Renal cortex interstitium (tissue), 11 donors: ENCODE data around the gene HCK. TPM values are rescaled to one million over a fixed set of nuclear protein-coding genes. Genes with fewer than 3 reads are reported as not detected.
A peak's percentile ranks its signal among the peaks of the same experiment; 100 is the strongest.

Source experiments
- DNase-seq, 11 donors: peaks; one replicate each; pipeline ENCODE4 v3.0.0-alpha.2; 2013; ENCODE audit warnings: low read depth in 9 of 11, low spot score in 4 of 11; ENCODE audit errors: extremely low read depth in 1 of 11
- polyA plus RNA-seq, 3 donors: library from polyadenylated mRNA; unstranded; fragments of 120-200 nt; gene quantifications; one replicate each; pipeline ENCODE4 v1.2.1, GENCODE V29; 2013; ENCODE audit not compliant: insufficient read length in 3 of 3

HCK gene
- polyA plus RNA-seq, 3 donors: 2.2 to 3.3 (median 3.2) TPM

DNA sequence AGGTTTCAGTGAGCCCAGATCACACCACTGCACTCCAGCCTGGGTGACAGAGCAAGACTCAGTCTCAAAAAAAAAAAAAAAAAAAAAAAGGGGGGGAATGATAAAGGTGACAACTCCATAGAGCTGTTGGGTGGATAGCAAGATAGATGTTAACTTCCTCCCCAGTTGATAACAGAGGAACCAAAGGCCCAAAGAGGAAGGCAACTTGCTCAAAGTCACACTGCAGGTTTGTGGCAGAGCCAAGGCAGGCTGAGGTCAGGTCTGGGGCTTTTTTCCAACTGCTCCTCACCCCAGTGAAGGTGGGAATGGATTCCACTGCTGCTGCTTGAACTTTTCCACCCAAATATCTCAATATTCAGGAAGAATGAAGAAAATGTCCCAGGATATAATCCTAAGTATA is 26.7 kb downstream of the HCK start:
- no peak for DNase-seq

DNA sequence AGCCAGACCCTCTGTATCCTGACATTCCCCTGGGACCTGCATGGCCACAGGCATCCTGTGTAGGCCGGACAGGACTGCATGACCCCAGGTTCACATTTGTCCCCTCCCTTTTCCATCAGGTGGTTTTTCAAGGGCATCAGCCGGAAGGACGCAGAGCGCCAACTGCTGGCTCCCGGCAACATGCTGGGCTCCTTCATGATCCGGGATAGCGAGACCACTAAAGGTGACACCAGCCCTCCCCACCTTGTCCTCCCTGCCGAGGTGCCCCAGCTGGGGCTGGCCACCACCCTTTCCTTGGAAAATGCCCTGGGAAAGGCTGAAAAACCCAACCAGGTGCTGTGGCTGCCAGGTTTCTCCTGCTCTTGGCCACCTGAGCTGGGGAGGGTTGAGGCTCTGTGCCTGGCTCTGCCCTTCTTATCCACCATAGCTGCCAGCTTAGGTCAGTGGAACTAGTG is 27.6 kb downstream of the HCK start:
- DNase-seq: no peak

DNA sequence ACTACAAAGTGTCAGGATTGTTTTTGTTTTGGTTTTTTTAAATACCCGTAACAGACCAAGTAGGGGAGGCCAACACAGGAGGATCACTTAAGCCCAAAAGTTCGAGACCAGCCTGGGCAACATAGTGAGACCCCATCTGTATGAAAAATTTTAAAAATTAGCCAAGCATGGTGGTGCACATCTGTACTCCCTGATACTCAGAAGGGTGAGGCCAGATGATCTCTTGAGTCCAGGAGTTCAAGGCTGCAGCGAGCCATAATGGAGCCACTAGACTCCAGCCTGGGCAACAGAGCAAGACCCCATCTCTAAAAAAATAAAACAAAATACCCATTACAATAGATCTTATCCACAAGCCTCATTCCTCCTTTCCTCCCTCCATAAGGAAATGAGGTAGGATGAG is 28.7 kb downstream of the HCK start:
- no peak for DNase-seq

DNA sequence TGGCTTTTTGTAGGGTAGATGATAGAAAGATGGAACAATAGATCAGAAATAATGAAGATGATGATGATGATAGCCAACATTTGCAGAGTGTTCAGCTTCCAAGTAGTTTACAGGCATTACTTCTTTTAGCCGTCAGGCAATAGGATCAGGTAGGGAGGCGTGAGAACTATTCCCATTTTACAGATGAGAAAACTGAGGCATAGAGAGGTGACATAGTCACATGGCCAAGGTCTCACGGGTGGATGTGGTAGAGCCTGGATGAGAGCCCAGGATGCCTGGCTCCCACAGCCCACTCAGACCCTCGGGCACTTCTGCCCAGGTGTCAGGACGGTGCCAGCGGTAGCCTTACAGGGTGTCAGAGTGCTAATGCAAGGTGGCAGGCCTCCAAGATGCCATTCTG is 31.4 kb downstream of the HCK start:
- DNase-seq: no peak

DNA sequence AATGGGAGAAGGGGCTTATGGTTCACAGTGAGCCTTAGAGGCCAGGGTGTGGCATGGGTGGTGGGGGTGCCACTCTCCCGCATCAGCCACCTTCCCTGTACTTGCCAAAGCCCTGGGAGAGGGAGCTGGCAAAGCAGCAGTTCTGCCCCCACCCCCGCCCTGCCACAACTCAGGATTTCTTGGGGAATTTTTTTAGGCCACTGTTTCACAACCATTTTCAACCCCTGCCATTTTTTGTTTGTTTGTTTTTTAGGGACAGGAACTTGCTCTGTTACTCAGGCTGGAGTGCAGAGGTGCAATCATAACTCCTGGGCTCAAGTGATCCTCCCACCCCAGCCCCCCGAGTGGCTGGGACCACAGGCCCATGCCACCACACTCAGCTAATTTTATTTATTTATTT is 35.0 kb downstream of the HCK start:
- DNase-seq: no peak

DNA sequence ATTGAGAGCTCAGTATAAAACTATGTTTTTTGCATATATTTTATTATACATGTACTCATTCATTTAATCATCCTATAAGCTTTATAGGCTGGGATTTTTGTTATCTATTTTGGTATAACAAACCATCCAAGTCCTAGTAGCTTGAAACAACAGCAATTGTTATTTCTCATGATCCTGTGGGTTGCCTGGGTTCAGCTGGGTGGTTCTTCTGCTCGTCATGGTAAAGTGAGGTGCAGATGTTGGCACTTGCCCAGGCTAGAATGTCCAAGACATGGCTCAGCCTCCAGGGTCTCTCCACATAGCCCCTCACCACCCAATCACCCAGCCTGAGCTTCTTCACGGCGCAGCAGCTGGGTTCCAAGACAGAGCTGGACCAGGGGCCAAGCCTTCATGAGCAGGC is 36.7 kb downstream of the HCK start:
- DNase-seq: no peak

DNA sequence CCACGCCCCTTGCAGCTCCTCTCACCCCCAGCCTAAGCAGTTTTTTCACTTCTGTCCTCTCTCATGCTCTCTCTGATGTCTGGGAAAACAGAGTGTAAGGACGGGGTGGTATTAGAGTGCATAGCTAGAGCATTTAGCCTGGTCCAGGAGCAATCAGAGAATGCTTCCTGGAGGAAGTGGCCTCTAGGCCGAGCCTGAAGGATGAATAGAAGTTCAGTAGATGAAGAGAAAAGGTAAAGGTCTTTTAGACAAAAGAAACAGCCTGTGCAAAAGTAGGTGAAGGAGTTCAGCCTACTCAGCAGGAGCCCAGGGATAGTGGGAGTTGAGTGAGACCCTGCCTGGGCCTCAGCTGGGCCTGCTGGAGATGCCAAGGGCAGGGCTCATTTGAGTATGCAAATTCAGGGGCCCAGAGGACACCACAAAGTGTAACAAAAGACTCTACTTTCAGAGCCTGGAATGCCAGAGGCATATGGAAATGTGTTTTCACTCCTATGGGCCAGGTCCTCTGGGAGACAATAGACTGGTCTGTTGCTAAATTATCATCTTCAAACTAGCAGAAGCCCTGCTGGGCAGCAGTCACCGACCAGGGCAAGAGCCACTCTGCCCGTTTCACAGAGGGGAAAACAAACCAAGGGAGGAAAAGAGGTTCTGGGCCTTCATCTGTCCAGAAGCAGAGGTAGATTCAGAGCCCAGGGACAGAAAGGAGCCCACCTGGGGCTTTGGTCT is 37.8 kb downstream of the HCK start:
- no peak for DNase-seq

DNA sequence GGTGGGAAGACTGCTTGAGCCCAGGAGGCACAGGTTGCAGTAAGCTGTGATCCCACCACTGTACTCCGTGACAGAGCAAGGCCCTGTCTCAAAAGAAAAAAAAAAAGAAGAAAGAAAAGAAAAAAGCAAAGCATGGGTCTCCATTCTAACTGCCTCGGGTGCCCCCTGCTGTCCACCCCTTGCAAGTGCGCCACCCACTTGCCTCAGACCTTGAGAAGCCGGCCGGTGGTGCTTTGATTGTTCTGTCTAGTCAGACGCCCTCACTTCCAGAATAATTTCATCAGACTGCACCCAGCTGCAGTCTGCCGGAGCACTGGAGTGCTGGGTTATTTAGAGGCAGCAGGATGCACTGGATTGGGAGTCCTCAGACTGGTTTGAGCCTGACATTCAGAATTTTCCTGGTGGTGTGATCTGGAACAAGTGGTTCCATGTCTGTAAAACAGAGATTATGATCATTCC is 39.9 kb downstream of the HCK start:
- DNase-seq: peak in 8 of 11 donors; percentile 44 to 77 (median 62)

DNA sequence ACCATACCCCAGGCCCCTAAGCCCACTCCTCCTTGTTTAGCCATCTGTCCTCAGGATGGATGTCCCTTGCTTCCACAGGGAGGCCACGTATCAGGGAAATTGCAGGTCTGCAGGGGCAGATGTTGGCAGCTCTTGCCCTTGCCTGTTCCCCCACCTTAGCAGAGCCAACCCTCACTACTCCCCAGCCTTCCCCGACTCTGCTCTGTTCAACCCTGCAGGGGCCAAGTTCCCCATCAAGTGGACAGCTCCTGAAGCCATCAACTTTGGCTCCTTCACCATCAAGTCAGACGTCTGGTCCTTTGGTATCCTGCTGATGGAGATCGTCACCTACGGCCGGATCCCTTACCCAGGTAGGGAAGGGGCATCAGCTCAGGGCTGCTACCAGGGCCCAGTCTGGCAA is 46.7 kb downstream of the HCK start:
- no peak for DNase-seq

DNA sequence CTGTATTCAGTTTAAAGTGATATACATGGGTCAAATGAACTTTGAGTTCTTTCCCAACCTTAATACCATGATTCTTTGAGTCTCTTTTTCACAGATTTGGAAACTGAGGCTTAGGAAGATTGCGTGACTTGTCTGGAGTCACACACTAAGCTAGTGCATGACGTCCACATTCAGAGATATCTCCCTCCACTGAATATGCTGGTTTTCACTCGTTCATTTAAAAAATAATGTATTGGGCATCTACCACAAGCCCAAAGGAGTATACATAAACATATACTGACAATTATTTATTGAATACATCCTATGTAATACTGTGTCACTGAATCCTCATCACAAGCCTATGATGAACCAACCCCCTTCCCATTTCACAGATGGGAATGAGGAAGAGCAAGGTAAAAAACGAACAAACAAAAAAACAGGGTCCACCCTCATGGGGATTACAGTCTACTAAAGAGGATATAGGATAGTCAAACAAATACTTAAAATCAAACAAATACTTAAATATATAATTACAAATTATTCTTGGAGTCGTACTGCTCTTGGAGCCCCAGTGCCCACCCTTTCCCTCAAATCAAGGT is 56.9 kb downstream of the HCK start:
- no peak for DNase-seq

DNA sequence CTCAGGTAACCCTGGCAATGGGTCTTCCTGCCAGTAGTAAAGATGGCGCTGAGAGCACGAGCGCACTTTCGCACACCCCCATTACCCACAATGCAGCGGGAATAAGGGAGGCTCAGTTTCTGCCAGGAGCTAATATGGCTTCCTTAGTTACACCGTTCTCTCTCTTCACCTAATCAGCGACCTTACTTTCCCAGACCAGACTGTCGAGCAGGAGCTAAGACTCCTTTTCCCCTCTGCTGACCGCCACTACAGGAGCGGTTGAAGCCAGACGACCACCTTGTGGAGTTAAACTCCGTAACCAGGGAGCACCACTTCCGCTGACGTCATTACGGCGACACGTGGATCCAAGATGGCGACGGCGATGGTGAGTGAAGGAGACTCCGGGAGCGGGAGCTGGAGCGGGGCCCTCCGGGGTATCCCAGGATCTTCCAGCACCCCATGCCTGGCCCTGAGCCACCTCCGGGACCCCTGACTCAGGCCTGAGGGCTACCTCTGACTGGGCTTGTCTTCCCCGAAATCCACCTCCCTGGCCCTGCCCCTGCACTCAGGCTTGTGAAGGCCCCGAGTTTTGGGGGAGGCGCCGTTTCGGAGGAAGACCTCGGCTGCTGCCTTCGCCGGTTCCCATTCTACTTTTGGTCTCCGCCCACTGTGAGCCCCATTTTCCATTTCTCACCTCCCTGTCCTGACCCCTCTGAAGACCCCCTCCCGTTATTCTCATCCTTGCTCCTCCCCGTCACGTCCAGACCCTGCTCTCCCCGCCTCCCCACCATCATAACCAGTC is 57.5 kb downstream of the HCK start, which contains the start of gene TM9SF4:
Gene TM9SF4 (plus strand): TSS at position 323 of the 781 bp plus-strand sequence. CDS start 27 bp downstream, at position 350.
- DNase-seq: peak; percentile 90 to 98 (median 95)

DNA sequence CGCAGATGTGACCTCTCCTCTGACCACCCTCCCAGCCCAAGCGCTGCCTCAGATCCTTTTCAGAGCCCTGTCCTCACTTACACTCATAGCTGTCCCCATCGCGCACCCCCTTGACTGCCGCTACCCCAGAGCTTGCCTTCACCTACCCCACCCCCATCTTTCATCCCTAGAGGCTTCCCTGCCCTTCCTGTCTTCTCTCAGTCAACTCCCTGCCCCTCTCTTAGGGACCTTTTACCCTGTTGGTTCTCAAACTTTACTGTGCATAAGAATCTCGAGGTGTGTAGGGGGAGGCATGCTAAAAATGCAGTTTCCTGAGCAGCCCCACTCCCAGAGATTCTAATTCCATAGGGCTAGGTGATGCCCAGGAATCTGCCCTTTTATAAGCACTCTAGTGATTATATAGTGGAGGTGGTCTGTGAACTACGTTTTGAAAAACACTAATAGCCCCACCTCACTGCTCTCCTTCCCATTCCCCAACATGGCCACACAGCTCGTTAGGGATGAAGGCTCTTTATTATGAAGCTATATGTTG is 58.2 kb downstream of the HCK start:
- DNase-seq: peak in 1 of 11 donors; percentile 14

DNA sequence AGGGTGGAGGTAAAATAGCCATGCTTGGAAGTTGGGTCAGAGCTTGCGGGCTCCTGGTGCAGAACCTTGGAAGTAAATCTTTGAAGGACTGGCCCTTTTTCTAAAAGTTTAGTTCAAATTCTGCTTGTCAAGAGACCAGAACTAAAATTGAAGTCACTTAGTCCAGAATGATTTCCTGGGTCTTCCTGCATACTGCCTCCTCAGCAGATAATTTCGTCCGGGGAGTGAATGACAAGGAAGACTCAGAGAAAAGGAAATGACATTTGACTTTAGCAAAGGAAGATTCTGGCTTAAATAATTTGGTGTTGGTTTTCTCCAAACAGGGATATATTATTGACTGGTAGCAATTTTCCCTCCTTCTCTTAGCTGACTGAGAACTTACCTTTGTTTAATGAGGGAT is 58.7 kb downstream of the HCK start:
- no peak for DNase-seq

DNA sequence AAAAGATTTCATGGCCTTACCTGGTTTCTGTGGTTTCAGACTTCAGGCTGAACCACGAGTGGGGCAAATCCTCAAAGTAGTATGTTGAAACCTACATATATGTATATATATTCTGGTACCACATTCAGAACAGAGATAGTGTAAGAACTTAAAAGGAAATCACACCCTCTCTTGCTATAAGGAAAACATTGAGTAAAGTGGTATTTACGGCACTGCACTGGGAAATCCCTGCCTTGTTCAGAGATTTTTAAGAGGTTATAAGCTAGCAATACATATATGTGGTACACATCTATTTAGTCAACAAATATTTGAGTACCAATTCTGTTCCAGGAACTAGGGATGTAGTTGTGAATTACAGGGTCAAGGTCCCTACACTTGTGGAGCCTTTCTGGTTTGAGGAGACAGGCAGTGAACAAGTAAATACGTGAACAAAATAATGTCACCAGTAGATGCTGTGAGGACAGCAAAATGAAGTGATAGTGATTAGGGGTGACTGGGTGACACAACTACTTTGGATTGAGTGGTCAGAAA is 59.2 kb downstream of the HCK start:
- no peak for DNase-seq

DNA sequence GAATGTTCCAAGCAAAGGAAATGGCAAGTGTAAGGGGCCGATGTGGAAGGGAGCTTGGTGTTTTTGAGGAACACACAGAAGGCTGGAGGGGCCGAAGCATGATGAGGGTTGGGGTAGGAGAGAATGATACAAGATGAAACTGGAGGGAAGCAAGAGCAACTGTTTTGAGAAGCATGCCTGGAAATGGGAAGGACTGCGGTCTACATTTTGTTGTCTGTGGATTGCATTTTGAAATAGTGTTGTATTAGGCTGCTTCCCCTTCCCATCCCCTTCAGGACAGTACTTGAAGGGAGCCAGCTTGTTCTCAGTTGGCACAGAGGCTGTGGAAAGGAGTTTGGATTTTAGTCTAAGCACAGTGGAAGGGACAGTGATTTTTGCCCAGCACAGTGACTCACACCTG is 59.7 kb downstream of the HCK start:
- DNase-seq: no peak

DNA sequence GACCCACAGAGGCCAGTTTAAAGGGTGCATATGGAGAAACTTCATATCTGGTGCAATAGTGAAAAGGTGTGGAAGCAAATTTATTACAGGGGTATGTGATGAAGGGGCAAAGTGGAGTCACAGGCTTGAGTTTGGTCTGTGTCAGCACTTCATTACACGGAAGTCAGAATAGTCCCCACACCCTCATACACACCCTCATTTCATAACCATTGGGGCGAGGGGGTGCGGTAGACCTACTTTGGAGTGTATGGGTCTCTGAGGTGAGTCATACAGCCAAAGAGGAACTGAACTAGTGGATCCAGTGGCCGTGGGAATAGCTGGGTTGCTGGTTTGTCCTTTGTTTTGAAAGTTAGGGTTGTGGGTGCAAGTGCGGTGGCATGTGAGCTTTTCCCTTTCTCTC is 60.8 kb downstream of the HCK start:
- no peak for DNase-seq

DNA sequence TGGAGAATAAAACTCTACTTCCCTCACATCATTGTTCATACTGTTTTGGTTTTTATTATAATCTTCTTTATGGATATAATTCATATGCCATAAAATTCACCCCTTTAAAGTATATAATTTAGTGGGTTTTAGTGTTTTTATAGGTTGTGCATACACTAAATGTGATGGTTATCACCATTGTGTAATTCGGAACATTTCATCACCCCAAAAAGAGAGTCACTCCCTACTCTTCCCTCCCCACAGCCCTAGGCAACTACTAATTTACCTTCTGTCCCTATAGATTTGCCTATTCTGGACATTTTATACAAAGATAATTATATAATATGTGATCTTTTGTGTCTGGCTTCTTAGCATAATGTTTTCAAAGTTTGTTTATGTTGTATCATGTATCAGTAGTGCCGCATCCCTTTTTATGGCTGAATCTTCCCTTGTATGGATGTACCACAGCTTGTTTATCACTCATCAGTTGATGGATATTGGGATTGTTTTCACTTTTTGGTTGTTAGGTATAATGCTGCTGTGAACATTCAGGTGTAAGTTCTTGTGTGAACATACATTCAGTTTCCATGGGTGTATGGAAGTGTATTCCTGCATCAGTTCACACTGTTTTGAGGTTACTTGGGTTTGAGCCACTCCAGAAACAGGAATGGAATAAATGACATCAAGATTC is 61.7 kb downstream of the HCK start:
- DNase-seq: no peak

DNA sequence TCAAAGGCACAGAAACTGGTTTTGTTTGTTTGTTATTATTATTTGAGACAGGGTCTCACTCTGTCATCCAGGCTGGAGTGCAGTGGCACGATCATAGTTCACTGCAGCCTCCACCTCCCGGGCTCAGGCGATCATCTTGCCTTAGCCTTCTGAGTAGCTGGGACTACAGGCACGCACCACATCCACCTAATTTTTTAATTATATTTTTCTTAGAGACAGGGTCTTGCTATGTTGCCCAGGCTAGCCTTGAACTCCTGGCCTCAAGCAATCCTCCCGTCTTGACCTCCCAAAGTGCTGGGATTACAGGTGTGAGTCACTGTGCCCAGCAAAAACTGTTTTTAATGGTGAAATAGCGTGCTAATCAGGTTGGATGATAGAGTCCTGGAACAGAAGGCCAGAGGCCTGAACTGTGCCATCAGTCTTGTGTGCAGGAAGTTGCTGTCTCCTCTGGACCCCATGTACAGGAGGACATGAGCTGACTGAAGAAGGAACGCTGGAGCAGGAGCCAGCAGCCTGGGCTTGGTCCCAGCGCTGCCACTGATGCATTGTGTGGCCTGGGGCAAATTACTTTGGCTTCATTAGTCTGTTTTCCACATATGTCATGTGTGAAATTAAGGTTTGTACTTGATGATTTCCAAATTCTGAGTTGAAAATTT is 62.4 kb downstream of the HCK start:
- no peak for DNase-seq
